ENCODE data around the gene RACK1.
"Not testable (repeated sequence)": the region's sequence is repeated elsewhere in the genome, so short reads cannot be mapped to it uniquely, and the experiment has no call there.

RACK1 gene

DNA sequence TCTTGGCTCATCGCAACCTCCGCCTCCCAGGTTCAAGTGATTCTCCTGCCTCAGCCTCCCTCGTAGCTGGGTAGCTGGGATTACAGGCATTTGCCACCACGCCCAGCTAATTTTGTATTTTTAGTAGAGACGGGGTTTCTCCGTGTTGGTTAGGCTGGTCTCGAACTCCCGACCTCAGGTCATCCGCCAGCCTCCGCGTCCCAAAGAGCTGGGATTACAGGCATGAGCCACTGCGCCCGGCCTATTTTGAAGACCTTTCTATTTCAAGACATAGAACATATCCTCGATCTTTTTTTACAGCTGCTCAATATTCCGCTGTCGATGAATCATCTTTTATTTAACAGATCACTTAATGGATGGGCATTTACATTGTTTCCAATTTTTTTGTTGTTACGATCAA is 33.0 kb downstream of the RACK1 start:
- DNase-seq: not testable (repeated sequence)

- not testable (repeated sequence) for DNase-seq
Observed at GRCh38 chr5:181210148-181210547, 33.6 kb downstream of the RACK1 start.

DNA sequence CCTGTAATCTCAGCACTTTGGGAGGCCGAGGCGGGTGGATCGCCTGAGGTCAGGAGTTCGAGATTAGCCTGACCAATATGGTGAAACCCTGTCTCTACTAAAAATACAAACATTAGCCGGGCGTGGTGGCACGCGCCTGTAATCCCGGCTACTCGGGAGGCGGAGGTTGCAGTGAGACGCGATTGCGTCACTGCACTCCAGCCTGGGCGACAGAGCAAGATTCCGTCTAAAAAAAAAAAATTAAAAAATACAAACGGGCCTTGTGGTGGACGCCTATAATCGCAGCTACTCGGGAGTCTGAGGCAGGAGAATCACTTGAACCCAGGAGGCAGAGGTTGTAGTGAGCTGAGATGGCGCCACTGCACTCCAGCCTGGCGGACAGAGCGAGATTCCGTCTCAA is 34.7 kb downstream of the RACK1 start:
- DNase-seq: not testable (repeated sequence)

DNA sequence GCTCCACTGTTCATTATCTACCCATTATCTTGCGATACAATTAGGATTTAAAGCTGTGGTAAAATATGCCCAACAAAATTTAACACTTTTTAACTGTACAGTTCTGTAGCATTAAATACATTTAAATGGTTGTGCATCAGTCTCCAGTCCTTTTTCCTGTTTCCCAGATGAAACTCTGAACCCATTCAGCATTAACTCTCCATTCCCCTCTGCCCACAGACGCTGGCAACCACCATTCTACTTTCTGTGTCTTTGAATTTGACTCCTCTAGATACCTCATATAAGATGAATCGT is 35.8 kb downstream of the RACK1 start:
- no peak for DNase-seq

GRCh38 chr5:181207214-181207959 is 36.3 kb downstream of the RACK1 start:
- DNase-seq: no peak

DNA sequence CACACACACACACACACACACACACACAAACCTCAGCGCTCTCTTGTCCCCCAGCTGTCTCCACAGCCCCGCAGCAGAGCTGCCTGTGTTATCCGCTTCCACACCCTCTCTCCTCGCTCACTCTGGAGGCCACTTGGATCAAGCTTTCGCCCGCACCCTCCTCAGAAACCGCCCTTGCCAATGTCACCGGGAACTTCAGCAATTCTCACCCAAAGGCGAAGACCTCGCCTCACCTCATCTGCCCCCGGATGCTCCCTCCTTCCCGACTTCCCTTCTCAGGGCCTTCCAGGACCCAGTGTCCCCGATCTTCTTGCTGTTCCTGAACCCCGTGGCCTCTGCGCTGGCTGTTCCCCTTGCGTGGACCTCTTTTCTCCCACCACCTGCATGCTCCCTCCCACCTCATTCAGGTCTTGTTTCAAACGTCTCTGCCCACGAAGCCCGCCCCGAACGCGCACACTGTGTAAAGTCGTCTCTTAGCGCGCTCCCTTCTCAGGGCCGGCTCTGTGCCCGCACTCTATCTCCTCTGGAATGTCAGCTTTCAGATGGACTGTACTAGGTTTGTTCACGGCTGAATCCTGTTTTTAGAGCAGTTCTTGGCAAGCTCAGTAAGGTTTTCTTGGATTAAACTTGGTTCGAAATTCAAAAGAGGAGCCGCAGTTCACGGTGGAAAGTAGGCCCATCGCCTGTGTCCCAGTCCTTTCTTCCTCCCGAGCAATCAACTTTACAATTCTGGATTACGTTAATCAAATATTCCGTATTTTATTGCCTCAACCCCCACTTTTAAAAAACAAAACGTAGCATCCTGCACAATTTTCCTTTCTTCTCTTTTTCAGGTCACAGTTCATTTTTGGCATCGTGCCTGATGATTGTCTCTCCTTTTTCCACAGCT is 37.7 kb downstream of the RACK1 start:
- no peak for DNase-seq

DNA sequence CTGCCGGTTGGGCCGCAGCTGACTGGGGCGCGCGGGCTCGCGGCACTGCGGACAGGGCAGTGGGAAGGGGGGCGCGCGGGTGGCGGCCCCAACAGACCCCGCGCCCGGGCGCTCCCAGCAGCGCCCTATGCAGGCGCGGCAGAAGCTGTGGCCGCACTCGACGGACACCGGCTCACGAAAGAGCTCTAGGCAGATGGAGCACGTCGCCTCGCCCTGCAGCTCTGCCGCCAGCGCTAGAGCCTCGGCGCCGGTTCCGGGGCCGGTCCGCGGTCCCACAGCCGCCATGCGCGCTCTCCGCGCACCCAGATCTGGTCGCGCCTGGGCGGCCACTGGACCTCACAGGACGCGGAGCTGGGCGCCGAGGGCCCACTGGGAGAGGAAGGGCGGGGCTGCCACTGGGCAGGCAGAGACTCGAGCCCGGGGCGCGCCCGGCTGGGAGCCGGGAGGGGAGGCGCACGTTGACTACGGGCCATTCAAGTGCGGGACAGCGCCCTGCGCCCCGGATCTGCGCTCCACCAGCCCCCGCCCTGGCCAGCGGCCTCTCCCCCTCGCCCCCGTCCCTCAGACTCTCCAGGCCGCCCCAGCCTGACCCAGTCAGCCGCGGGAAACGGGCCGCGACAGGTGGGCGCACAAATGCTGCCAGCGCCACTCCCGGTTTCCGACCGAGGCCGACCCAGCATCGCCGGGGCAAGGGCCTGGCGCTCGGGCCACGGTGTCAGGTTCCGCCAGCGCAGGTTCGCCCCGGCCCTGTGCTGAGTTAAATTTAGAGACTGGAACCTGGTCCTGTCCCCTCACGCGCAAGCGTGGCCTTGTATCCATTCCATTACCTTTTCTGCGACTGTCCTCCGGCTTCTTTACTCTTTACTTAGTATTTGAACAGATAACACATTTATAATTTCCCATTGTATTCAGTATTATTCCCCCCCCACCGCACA is 38.6 kb downstream of the RACK1 start, which contains the start of gene TRIM7:
TSS of gene TRIM7 (minus strand) at position 371 of the 935 bp plus-strand sequence. CDS start at position 285, 86 bp downstream.
- DNase-seq: no peak

GRCh38 chr5:181204113-181204825 is 39.4 kb downstream of the RACK1 start:
- DNase-seq: no peak

- DNase-seq: no peak
Observed at GRCh38 chr5:181203777-181204112, 40.0 kb downstream of the RACK1 start.

DNA sequence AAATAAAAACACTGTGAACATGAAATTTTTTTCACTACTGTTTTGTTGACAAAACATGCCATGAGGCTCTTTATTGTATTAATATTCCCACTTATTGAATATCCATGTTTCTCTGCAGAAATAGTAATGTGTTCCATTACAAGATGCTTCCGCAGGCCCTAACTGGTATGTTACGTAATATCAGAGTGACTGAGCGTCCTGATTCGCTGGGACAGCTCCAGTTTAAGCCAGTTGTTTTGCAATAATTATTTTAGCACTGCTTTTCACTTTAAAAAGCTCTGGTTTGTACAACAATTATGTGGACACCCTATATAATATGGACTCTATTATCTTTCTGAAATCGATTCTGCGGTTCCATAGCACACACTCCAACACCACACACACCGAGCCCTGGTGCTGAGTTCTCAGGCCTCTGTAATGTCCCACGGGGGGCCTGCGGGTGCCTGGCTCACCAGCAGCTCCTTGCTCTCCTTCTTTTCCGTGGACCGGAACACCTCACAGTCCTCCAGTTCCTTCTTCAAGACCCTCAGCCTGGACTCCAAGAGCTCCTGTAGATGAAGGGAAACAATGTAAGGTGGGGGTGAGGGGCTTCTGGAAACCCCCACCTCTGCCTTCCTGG is 40.5 kb downstream of the RACK1 start:
- DNase-seq: no peak

- DNase-seq: no peak
Observed at GRCh38 chr5:181200816-181201215, 42.9 kb downstream of the RACK1 start.

DNA sequence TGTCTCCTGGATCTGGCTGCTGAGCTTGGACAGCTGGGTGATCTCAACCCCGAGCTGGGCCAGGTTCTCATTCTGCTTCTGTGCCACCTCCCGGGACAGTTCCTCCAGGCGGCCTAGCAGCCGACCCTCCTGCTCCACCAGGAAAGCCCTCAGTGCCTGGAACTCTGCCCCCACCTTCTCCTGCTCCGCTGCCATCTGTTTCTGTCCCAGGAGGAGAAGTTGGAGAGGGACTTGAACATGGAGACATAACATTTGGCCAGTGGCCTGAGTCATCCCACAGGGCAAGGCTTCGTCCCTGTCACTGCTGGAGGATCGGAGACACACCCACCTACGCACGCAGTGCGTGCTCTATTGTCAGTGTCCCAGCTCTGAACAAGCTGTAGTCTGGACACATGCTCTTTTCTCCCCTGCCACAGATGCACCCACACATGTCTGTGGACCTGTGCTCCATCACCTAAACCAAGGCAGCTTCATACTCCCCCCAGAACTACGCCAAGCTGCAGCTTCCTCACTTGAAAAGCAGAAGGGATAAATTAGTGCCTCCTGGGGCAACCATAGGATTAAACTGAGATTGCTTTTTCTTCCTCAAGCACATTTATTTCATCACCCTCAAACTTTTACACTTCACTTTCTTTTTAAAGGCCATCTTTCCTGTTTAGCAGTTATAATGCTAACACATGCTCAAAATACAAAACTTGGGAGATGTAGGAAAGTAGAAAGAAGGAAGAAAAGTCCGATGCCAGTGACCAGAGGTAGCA is 43.6 kb downstream of the RACK1 start:
- DNase-seq: no peak

GRCh38 chr5:181198905-181199519 is 44.7 kb downstream of the RACK1 start:
- DNase-seq: no peak

- DNase-seq: no peak
Observed at GRCh38 chr5:181198106-181198685, 45.5 kb downstream of the RACK1 start.

DNA sequence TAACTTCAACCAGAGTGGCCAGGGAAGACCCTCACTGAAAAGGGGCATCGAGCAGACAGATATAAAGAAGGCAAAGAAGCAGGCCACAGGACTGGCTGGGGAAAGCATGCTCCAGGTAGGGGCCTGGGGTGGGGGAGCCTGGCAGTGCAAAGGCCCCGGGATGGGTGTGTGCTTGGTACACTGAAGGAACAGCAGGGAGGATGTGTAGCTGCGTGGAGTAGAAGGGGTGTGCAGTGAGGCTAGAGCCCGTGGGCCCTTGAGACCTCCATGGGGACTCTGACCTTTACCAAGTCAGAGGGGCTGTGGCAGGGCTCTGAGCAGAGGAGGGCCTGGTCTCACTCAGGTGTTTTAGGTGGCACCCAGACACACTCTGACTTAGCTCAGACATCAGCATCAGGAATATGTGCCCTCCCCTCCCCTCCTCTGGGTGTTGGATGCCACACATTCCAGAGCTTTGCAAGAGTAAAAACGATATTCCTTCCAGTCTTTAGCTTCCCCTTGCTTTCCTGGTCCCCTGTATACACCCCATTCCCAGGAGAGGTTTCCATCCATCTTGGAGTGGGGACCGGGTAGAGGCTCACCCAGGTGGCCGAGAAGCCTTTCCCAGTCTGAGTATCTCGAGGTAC is 46.3 kb downstream of the RACK1 start:
- DNase-seq: no peak

DNA sequence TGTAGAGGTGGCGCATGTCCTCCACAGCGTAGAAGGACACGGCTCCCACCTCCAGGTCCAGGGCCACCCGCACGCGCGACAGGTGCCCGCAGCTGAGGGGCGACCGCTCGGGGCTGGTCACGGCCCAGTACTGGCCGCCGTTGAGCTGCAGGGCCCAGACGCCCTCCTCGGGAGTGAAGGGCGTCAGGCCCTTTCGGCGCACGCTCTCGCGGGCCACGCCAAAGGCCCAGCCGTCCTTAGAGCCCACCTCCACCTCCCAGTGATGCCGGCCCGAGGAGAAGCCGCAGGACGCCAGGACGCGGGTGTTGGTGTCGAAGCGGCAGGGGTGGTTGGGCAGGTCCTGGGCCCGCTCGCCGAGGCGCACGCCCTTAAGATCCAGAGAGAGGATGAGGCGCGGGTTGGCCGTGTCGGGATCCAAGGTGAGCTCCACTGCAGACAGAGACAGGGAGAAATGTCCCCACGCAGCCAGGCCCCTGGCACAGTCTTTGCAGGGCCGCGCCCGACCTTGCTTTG is 48.4 kb downstream of the RACK1 start:
- no peak for DNase-seq

DNA sequence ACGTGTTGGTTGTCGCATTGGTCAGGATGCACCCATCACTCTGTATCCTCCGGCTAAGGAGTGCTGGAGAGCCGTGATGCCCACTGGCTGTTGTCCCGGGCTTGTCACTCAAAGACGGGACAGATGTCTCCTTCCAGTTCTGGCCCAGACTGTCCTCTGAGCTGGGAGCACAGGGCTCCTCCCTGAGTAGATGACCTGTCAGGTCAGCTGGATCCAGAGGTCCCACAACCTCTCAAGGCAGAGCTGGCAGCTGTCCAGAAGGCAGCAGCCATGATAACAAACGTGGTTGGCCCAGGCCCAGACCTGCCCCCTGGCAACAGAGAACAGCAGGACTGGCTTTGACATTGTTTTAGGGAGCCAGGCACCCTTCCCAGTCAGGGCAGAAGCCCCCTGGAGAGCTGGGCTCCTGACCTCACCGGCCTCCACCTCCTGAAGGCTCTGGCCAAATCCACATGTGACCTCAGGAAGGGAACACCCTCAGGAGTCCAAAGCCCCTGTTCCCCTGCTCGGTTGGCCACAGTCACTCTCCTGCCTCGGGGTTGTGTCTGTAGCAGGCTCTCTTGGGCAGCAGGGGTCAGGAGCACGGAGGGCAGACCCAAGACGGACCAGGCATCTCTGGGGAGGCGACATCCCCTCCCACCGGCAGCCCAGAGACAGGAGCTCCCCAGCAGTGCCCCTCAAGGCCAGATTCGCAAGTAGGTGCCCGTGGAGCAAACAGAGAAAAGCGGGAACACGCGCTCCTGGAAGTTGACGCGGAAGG is 49.0 kb downstream of the RACK1 start:
- DNase-seq: no peak

GRCh38 chr5:181193656-181194055 is 50.0 kb downstream of the RACK1 start:
- no peak for DNase-seq
